ENCODE results near the gene GNB1.
A peak's percentile ranks its signal among the peaks of the same experiment; 100 is the strongest.

Gene GNB1

DNA sequence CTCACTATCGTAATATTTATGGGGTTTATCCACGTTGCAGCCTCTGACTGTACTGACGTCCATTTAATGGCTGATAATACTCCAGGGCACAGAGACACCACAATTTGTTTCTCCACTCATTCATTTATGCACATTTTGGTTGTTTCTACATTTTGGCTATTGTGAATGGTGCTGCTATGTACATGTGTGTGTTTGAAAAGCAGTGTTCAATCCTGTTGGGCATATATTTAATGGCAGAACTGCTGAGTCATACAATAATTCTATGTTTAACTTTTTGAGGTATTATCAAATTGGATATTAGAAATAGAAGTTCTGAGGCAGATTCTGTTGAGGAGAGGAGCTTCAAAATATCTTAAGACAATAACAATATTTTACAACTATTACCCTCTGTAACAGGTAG is 73.7 kb downstream of the GNB1 start:
- DNase-seq: no peak

DNA sequence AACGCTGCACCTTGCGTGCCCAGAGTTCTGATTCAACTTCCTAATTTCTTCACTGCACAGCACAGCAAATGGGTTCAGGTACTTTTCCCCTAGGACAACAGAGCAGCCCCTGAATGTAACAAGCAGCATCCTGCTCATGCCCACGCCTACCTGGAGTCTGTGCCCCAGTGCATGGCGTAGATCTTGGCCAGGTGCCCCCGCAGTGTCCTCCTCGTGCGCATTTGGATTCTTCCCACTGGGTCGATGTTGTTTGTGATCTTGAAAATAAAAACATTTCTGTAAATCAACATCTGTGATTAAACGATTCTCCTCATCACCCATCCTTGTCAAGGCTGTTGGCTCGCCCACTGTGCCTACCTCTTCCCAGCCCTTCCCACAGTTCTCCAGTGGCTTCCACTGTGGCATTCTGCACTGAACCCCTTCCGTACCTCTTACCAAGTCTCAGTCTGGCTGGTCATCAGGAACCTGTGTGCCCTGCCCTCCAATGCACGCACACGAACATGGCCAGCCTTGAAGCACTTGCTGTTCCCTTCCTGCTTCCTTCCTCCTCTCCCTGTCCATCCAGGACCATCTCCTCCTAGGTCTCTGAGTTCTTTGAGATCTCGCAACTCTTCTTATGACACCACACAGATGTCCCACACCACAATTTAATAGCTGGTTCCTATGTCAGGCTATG is 75.1 kb downstream of the GNB1 start:
- DNase-seq: no peak

DNA sequence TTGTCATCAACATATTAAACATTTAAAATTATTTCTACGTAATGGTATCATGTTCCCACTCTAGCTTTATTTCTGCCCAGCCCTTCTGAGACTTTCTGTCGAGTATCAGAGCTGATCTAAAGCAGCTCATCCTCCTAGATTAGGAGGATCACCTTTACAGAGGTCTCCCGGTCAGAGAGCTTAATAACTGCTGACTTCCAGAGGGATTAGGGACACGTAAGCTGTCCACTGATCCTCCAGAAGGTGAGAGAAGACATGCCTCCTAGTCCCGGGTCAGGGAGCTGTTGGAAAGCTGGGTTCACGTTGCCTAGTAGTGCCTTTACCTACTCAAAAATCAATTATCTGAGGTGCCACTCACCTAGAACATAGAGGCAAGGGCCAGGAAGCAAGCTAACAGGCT is 81.4 kb downstream of the GNB1 start:
- DNase-seq: no peak

DNA sequence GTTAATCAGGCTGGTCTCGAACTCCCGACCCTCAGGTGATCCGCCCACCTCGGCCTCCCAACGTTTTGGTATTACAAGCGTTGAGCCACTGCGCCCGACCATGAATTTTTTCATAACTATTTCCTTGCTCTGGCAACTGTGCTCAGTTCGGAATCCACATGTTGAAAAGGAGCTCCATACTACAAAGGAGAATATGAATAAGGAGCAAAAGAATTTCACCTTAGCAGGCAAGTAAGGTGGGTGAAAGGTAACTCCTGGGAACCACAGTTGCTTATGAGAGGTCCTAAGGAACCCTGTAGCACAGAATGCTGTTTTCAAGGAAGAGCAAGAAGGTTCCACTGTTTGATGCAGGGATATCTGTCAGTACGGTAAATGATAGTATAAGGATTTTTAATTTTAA is 82.7 kb downstream of the GNB1 start:
- no peak for DNase-seq

- no peak for DNase-seq
These were observed 84.0 kb downstream of the GNB1 start for GRCh38 chr1:1806890-1807289.

- no peak for DNase-seq
These were observed 86.6 kb downstream of the GNB1 start for GRCh38 chr1:1804301-1804700.

DNA sequence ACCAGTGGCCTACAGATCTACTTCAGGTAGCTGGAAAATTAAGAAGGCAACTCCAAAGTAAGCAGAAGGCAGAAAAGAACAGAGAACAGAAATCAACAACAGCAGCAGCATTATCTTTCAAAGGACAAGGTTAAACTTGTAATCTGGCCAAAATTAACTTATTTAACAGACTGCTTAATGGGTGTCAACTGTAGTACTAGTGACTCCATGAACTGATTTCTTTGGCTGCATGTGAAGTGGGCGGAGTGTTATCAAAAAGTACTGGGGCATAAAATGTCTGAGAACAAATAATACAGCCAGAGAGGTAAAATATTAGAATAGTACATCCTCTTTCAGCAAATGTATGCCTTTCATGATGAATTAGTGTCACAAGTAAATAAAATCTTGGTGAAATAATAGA is 88.0 kb downstream of the GNB1 start:
- no peak for DNase-seq

- no peak for DNase-seq
These were observed 91.2 kb downstream of the GNB1 start for GRCh38 chr1:1799716-1800115.

DNA sequence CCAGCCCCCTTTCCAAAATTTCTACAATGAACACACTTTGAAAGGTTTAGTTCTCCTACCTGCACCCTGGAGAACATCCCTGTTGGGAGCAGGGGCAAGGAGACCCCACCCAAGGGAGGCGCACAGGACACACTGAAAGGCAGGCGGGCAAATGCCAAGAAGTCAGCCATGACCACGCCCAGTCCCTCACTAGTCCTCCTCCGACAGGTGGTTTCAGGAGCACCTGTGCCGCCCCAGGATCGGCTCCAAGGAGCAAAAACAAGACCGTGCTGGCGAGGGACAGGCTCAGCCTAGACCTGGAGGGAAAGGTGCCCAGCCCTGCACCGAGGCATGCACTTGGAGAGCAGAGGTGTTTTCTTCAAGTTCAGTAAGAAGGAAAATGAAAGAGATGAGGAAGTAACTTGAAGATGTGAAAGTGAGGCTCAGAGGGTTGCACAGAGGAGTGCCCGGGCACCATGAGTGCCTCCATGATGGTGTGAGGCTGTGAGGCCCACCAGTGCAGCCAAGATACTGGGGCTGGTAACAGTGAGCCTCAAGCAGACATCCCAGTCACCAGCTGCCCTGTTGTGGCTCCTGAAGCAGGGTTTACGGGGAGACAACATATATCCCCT is 93.1 kb downstream of the GNB1 start:
- no peak for DNase-seq

DNA sequence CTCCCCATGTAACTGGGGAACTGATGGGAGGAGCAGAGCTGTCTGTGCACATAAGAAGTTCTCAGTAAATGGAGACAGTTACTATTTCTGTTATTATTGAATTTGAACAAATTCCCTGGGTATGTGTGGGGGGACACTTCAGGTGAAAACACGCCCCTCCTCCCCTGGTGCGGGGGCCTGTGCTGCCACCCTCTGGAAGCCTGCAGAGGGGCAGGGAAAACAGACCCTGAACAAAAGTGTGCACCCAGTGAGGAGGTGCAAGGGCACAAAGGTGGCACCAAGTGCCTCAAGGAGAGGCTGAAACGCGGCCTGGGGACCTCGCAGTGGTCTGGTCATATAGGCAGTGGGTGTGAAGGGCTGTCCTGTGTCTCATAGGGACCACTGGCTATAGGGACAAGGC is 94.4 kb downstream of the GNB1 start:
- DNase-seq: peak; percentile 33

- DNase-seq: no peak
These were observed 95.9 kb downstream of the GNB1 start for GRCh38 chr1:1794999-1795398.

- DNase-seq: no peak
These were observed 97.2 kb downstream of the GNB1 start for GRCh38 chr1:1793481-1794244.

GRCh38 chr1:1788646-1789431 is 102.0 kb downstream of the GNB1 start:
- peak; percentile 28 for DNase-seq

DNA sequence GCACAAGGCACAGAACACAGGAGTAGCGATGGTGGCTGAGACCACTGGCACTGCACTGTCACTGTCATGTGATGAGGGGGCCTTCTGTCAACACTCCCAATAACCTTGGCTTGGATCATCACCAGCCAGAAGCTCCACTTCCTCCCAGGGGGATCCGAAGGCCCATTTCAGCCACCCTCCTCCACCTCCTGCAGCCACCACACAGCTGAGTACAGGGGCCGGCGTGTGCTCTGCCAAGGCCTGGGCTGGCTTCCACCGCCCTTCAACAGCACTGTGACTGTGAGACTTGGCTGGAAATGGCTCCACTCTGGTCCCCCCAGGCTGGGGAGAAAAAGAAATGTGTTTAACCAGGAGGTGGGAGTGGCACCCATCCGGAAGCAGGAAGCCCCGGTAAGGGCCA is 102.8 kb downstream of the GNB1 start:
- DNase-seq: no peak

GRCh38 chr1:1786836-1787605 is 103.9 kb downstream of the GNB1 start:
- DNase-seq: no peak

- DNase-seq: no peak
These were observed 105.2 kb downstream of the GNB1 start for GRCh38 chr1:1785666-1786065.

GRCh38 chr1:1784933-1785332 is 106.0 kb downstream of the GNB1 start:
- DNase-seq: no peak

DNA sequence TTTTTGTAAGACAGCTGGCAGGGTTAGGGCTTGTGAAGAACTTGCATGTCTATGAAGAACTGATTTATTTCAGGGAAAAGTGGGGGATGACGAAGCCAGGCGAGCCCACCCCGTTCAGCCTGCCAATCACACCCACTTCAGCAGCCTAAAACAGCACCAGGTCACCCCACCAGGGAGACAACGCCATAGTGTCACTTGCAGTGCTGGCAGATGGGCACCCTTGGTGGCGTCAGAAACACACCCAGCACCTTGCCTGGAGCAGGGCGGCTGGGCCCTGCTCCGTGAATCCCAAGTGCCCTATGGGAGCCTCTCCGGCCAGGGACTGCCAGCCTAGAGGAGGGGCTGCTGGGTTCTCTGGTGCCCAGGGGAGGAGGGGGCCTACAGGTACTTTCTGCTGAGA is 107.6 kb downstream of the GNB1 start:
- no peak for DNase-seq

GRCh38 chr1:1782399-1783221 is 108.3 kb downstream of the GNB1 start:
- peak; percentile 29 for DNase-seq

DNA sequence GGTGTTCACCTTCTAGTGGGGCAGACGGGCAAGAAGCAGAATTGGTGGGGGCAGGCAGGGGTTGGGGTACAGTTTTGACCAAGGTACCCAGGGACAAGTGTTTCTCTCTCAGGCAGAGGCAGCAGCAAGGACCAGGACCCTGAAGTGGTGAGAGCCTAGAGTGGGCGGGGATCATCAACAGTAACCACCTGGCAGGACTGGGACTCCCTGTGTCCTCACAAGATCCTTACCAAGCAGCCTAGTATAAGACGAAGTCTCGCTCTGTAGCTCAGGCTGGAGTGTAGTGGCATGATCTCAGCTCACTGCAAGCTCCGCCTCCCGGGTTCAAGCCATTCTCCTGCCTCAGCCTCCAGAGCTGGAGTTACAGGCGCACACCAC is 109.4 kb downstream of the GNB1 start:
- DNase-seq: no peak

DNA sequence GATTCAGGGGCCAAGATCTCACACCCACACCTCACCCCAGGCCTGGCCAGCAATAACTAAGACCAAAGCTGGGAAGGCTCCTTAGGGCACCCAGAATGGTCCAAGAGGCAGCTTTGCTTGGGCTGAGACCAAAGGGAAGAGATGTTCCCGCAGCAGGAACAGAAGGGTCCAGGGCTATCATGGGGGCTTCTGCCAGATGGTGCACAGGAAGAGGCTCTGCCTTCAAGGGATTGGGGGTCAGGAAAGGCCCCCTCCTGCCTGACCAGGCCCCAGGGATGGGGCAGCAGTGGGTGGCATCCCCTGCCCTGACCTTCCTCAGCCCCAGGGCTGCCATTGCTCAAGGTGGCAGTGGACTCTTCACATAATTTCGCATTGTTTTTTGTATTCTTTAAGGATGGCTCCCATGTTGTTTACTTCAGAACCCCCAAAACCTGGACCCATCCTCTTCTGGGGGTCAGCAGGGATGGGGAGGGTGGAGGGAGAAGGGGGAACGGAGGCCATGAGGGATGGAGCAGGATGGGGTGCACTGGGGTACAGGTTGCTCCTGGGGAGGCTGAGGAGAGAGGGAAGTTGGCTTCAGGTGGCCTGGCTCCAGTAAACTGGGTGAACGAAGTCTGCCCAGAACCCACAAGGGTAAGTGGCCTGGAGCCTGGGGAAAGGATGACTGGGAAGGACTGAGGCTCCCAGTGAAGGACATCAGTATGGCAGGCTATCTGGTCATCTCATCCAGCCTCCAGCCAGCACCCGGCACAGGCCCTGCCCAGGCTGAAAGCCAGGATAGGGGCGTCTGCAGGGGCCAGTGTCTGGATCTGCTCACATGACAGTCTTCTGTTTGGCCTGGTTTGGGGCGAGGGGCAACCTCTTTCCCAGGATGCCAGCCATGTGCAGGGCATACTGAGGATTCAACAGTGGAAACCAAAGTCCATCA is 110.0 kb downstream of the GNB1 start:
- DNase-seq: no peak

Measured in CD4-positive, alpha-beta T cell treated with Interleukin-6 for 4 hours (primary cell).